ENCODE results near the gene MORC1.
"Not testable (repeated sequence)": the region's sequence is repeated elsewhere in the genome, so short reads cannot be mapped to it uniquely, and the experiment has no call there.

Gene MORC1

GRCh38 chr3:109112946-109113760 lies 4.8 kb downstream of the MORC1 start:
- DNase-seq (ENCODE audit: low spot score), result no peak

GRCh38 chr3:109109574-109109973 lies 8.4 kb downstream of the MORC1 start:
- DNase-seq (ENCODE audit: low spot score), result no peak

DNA sequence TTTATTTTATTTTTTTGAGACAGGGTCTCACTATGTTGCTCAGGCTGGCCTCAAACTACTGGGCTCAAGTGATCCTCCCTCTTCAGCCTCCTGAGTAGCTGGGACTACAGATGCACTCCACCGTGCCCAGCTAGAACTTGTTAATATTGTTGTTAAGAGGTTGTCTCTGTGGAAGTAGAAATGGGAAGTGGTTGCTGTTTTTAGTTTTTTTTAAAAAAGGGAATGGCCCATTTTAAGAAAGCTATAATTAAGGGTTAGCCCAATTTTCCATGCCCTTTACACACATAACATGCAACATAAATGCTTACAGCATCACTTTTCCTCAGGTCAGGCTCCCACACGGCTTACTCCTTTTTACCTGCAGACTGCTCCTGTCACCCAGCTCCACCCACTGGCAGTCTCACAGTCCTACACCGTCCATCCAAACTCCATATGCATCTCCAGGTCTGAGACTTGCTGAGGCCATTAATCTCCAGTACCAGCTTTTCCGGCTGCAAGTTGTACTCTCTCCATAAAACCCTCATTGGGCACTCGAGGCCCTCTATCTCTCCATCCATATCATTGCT lies 19.8 kb downstream of the MORC1 start:
- no peak for DNase-seq (ENCODE audit: low spot score)

- DNase-seq (ENCODE audit: low spot score), result no peak
Measured at GRCh38 chr3:109095166-109095565, 22.8 kb downstream of the MORC1 start.

- no peak for DNase-seq (ENCODE audit: low spot score)
Measured at GRCh38 chr3:109093561-109093960, 24.4 kb downstream of the MORC1 start.

- no peak for DNase-seq (ENCODE audit: low spot score)
Measured at GRCh38 chr3:109091846-109092245, 26.1 kb downstream of the MORC1 start.

DNA sequence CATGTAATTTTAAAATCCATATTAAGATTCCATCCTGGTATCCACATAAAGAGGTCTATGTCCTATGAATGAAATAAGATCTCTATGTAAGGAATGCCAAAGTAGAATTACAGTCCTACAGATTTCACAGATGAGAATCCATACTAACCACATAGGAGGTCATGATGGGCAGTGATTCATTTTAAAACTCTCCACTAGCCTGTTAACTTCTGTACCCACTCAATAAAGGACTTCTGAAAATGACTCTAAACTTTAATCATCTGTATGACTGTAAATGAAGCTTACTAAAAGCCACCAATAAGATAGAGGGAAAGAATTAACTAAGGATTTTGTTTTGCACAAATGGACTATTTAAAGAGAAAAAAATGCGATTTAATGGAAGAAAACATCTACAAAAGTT lies 28.7 kb downstream of the MORC1 start:
- DNase-seq (ENCODE audit: low spot score), result no peak

DNA sequence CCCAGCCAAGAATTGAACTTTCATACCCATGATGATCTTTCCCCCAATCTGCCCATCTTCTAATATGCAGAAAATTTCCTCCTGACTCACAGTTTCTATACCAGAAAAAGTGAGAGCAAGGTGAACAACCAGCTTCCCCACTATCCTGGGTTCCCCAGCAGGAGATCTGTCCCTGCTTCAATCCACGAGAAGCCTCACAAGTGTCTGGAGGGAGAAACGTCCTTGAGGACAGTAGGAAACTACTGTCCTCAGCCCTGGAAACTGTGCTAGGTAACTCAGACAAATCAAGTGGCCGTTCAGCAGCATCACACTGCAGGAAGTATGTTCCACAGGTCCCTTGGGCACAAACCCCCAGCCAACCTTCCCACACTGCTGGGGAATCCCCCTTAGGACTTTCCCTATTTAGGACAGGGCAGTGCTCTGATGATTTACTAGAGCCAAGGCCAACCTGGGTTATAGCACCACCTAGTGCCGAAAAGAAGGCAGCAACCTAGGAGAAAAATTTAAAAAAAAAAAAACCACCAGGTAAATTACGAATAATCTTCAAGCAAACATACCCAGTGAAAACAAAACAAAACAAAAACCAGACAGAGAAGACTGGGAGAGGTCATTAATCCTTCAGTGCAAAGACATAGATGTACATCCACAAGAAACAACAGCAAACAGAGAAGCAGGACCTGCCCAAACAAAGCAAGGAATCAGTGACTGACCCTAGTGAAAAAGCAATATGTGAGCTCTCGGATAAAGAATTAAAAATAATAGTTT lies 36.0 kb downstream of the MORC1 start:
- DNase-seq (ENCODE audit: low spot score), result peak; percentile 52

DNA sequence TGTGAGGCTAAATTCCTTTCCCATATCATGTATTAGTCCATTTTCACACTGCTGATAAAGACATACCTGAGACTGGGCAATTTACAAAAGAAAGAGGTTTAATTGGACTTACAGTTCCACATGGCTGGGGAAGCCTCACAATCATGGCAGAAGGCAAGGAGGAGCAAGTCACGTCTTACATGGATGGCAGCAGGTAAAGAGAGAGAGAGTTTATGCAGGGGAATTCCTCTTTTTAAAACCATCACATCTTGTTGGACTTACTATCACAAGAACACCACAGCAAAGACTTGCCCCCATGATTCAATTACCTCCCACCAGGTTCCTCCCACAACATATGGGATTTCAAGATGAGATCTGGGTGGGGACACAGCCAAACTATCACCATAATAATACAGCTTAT lies 37.8 kb downstream of the MORC1 start:
- not testable (repeated sequence) for DNase-seq (ENCODE audit: low spot score)

DNA sequence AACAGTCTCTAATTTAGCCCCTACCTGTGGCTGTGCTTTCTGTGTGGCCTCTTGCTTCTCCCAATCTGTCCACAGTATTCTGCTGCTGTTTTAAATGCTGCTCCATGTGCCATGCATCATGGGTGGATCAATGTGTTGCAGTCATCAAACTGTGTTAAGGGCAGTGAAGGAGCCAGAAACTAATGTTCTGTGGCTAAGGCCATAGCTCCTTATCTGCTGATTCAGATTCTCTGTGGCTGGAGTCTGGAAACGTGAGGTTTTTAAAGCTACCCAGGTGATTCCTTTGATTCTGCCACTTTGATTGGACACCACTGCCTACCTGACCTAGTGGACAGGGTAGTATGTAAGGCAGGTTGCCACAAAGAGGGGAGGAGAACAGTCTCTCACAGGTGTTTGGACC lies 44.8 kb downstream of the MORC1 start:
- no peak for DNase-seq (ENCODE audit: low spot score)

DNA sequence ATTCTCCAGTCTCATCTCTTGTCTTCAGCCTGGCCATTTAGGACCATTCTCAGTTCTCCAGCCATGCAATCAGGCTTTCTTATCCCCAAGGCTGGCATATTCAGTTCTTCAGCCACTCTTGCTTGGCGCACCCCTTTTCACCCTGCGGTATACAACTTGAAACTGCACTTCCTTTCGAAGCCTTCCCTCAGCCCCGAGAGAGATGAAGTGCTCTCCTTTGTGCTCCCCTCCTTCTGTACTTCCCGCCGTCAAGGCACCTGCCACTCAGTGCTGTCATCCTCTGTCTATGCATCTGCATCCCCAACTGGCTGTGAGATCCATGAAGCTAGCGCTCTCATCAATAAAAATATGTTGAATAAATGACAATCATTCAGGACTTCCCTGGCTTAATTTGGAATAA lies 45.7 kb downstream of the MORC1 start:
- DNase-seq (ENCODE audit: low spot score), result no peak

DNA sequence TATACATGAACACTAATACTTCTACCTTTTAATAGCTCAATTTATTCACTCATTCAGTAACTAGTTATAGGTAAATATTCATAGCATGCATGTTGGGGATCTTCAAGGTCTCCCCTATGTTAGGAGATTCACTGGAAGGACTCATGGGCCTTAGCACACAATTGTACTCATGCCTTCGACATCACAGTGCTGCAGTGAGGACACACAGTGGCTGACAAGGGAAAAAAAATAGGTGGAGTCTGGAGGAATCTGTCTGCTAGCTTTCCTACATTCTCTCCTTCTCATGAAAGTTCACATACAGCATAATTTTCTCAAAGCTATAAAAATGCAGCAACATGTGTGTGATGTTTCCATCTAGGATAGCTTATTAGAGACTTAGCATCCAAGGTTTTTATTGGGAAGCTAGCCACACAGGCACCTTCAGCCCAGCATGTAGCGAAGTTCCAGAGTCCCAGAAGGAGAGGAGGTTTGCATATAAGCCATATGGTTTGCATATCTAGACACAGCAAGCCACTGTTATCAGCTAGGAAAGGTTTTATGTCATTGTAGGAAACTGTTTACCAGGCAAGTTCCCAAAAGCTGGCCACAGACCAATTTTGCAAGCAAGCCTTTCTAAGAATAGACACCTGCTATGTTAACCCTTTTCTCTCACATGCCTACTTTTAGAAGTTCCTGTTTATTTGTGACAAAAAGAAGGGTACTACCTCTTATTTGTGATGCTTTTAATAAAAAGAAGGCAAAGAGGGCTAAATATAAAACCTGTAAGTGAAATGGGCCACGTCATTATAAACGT lies 46.4 kb downstream of the MORC1 start:
- DNase-seq (ENCODE audit: low spot score), result no peak

GRCh38 chr3:109070211-109070610 lies 47.7 kb downstream of the MORC1 start:
- no peak for DNase-seq (ENCODE audit: low spot score)

GRCh38 chr3:109066864-109067263 lies 51.1 kb downstream of the MORC1 start:
- no peak for DNase-seq (ENCODE audit: low spot score)

- DNase-seq (ENCODE audit: low spot score), result no peak
Measured at GRCh38 chr3:109059264-109059663, 58.7 kb downstream of the MORC1 start.

DNA sequence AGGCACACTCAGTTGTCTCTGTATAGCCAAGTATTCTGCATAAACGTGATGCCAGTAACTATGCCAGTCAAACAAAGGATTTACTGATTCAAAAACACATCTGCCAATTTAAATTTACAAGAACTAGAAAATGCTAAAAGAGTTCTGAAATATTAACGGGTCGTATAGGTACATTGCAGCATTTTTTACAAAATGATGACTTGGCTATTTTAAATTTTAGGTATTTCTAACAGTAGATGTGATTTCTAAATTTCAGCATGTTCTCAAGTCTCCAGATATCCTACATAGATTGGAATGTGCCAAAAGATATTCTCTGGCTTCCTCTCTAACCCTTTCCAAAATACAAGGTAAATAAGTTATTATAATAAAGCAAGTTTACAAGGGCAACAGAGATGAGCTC lies 60.3 kb downstream of the MORC1 start:
- no peak for DNase-seq (ENCODE audit: low spot score)

- DNase-seq (ENCODE audit: low spot score), result no peak
Measured at GRCh38 chr3:109057056-109057455, 60.9 kb downstream of the MORC1 start.

DNA sequence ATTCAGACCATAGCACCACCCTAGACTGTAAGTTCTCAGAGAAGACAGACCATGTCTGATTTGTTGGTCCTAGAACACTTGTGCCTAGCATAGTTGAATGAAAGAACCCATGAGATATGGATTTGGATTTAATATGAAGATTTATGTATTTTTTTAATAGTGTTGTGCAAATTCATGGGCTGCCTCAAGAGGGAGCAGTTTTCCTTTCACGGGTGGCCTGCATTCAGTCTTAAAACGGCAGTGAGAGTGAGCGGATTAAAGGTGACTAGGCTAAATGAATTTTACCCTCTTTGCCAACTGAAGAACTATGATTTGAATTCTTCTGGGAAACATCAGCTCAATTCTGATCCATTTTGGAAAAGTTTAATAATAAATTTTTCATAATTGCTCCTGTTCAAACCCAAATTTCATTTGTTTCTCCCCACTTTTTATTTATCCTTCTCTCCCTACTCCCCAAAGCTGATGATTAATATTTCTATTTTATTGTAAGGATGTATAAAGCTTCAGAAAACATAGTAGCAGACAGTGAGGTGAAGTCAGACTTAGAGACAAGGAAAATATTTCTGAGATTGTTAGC lies 67.3 kb downstream of the MORC1 start:
- no peak for DNase-seq (ENCODE audit: low spot score)

DNA sequence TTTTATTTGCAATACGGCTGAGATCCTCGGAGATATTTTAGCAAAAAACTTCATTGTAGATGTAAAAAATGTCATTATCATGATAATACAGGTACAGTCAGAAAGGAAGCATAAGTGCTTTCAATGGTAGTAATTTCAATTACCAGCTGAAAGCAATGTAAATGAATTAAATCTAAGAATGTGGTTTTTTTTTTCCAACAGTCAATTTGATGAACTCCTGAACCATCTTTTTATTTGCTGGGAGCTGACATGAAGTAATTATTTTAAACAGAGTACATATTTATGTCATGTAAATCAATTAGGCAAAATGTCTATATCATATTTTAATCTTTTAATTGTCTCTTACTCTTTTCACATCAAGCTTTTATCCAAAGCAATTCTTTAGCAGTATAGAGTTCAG lies 70.6 kb downstream of the MORC1 start:
- DNase-seq (ENCODE audit: low spot score), result no peak

DNA sequence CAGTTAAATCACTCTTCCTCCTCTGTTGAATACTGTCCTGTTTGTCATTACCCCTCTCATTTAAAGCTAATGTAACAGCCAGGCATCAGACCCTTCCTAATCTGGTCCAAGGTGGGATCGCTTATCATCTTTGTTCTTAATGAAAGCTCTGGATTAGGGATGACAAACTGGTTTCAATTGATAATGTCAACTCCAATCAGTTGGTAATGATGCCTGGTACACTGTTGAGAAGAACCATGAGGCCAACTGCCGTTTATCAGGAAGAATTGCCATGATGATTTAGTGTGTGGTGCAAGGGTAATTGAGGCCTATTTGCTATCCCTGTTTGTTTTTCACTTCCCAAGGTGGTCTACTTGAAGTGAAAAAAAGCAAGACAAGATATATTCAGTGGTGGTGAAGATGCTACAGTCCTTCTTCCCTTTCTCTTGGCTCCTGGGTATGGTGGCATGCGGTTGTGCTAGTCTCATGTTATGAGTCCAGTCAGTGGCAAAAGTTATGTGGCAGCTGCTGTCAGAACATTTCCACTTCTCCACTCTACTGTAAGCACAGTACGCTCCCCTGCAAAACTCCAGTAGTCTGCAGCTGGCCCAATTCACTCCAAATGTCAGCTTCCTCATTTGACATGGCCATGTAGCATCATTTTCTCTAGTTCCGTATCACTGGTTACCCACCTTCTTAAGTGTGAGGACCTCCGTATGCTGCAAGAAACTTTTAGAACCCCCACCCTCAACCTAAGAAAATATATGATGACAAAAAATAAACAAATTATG lies 72.5 kb downstream of the MORC1 start:
- no peak for DNase-seq (ENCODE audit: low spot score)

DNA sequence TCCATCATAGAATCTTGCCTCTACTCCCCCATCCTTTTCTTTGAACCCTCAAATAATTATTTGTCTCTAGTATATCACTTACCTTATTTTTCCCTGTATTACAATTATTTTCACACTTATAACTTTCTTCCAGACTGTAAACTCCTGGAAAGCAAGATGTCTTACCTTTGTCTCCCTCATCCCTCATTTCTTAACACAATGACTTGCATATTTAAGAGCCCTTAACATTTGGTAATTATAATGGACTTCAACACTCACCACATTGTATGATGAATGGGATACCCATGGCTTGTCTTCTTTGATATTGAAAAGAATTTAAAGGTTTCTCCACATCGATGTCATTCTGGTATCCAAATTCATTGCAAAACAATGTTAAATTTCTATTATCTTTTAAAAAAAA lies 82.9 kb downstream of the MORC1 start:
- DNase-seq (ENCODE audit: low spot score), result no peak

Measured in ecto neural progenitor cell (in vitro differentiated cells).